ENCODE data around the gene SIPA1L3. TPM values are rescaled to one million over a fixed set of nuclear protein-coding genes. Genes with fewer than 3 reads are reported as not detected.

SIPA1L3 gene
- total RNA-seq, 2 donors from 2014 or later, result 136 to 180 TPM

DNA sequence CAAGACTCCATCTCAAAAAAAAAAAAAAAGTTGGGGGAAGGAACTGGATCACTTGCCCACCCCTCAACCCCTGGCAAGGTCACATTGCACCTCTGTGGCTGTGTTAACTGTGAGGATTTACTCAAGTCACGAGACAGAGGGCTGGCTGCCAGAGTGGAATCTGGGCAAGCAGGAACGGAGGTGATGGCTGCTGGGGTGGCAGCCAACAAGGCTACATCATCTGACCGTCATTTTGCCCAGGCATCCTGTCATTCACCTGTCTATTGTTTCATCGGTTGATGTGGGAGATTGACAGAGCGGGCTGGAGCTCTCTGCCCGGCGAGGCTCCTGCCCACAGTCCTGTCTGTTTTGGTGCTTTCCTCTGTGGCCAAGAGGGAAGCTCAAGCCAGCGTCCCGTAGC lies 241.3 kb downstream of the SIPA1L3 start:
- no peak for DNase-seq
- intact Hi-C loops (cut with DNase I, micrococcal nuclease), result no loop called here
- ATAC-seq, result no peak

DNA sequence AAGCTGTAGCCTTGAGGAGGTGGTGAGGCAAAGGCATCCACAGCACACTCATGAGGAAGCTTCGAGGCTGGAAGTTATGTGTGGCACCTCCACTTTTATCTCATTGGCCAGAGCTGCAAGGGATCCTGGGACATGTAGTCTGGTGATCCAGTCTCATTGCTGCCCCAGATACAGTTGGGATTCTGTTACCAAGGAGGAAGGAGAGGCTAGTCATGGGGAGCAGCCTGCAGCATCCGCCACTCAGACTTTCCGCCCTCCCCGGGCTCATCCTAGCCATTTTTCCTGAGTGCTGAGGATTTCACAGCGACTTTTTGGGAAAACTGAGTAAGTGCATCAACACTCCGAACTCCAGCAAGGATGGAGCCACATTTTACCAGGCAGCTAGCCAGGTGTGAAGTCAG lies 242.7 kb downstream of the SIPA1L3 start:
- DNase-seq (no peak), ATAC-seq (no peak)
- intact Hi-C loops (cut with DNase I, micrococcal nuclease), result no loop called here

DNA sequence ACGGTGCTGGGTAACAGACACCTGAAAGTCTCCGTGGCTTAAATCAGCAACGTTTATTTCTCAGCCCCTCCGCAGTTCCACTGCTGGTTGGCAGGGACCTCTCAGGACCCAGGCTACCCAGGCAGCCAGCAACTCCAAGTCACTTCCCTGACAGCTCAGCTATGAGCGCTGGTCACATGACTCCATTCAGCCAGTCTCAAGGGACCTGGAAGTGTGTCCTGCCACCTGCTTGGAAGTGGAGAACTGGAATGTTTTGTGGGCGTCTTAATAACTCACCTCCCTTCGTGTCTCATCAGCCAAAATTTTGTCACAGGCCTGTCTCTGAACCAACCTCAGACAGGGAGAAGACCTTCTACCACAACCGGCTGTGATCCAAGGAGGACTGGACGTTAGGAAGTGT lies 244.2 kb downstream of the SIPA1L3 start:
- intact Hi-C loops (cut with DNase I, micrococcal nuclease), result no loop called here
- ATAC-seq (no peak), DNase-seq (no peak)

DNA sequence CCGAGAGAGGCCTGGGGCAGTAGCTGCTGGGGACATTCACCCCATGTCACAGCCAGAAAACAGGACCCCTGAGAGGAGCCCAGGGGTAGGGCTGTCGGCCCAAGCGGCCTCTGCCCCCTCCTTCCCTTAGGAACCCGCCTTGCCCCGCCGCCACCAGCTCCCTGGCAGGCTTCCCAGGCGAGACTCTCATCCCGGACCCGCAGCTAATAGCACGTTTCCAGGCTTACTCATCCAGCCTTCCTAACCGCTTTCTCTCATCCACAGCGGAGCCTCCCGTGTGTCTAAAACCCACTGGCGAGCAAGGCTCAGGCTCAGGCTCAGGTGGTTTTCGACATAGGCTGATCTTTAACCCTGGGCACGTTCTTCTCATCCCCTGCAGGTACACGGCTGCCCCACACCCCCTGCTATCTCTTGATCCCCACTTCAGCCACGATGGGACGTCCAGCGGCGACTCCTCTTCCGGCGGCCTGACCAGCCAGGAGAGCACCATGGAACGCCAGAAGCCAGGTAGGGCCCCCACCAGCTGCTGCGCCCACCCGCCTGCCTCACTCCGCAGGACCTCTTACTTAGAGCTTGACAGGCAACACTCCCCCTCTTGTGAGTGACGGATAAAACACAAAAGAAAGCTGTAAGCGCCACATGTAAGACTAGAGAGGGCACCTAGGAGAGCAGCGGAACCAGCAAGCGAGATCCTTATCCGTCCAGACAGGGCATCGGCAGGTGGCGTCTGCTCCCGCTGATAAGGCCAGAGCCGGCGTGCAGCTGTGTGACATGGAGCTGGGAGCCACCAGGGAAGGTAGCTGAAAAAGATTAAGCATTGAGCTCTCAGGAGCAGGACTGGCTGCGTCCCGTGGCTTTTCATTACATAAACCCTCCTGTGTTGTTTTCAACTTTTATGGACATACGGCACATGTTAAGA lies 245.7 kb downstream of the SIPA1L3 start:
- ATAC-seq (no peak), DNase-seq (no peak)
- intact Hi-C loops (cut with DNase I, micrococcal nuclease), result no loop called here

DNA sequence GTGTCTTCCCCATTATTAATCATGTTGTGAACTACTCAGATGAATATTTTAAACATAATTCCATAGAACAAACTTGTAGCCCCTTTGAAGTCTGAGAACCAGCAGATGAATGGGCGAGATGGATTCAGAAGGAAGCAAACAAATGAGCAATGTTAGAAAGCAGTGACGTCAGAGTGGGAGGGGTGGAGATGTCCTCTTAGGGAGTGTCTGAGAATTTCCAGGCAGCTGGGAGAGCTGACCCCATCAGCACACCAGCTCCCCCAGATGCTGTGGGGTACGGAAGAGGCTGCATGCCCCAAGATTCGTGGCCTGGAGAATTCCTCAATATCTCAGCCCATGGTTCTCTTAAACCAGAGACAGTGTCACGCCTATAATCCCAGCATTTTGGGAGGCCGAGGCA lies 248.4 kb downstream of the SIPA1L3 start:
- no peak for ATAC-seq
- intact Hi-C loops (cut with DNase I, micrococcal nuclease), result no loop called here
- DNase-seq, result no peak

DNA sequence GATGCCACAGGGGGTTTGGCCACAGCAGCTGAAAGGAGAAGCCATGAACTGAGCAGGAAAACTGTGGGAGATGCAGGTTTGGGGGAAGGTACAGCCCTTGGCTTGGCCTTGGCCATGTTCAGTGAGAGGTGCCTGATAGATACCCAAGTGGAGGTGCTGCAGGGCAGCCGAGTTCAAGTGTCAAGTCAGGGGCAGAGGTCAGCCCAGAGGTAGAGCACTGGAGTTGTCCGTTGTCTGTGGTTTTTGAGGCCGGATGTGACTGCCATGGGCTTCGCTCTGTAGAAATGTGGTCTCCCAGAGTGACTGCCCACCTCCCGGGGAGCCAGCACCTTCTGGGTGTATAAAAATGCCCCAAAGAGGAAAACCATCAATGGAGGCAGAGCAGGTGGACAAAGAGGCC lies 251.7 kb downstream of the SIPA1L3 start:
- no peak for ATAC-seq
- no peak for DNase-seq
- intact Hi-C loops (cut with DNase I, micrococcal nuclease), result no loop called here

DNA sequence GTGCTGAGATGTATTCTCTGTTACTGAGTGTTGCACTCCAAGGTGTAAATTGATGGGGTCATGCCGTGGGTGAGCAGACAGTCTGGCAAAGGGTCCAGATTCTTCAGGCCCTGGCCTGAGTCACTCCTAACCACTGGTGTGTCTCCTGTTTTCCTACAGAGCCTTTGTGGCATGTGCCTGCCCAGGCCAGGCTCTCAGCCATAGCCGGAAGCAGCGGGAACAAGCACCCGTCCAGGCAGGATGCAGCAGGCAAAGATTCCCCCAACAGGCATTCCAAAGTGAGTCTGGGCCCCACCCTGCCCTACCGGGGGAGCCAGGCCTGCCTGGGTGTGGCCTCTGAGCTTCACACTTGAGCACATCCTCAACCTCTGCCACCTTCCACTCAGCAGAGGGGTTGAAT lies 255.1 kb downstream of the SIPA1L3 start:
- intact Hi-C loops (cut with DNase I, micrococcal nuclease), result no loop called here
- DNase-seq (no peak), ATAC-seq (no peak)

DNA sequence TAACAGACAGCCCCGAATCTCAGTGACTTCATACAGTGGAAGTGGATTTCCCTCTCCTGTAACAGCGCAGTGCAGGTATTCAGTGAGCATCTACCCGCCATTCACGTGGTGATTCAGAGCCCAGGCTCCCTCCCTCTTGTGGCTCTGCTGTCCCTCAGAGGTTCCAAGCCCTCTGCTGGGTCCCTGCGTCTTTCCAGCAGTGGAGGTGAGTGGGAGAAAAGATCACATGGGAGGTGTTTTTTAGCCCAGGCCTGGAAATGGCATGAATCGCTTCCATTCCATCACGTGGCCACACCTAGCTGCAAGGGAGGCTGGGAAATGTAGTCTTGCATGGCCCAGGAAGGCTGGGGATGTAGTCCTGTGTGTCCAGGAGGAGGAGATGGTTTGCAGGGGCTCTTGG lies 255.6 kb downstream of the SIPA1L3 start:
- ATAC-seq (no peak), DNase-seq (no peak)
- intact Hi-C loops (cut with DNase I, micrococcal nuclease), result no loop called here

DNA sequence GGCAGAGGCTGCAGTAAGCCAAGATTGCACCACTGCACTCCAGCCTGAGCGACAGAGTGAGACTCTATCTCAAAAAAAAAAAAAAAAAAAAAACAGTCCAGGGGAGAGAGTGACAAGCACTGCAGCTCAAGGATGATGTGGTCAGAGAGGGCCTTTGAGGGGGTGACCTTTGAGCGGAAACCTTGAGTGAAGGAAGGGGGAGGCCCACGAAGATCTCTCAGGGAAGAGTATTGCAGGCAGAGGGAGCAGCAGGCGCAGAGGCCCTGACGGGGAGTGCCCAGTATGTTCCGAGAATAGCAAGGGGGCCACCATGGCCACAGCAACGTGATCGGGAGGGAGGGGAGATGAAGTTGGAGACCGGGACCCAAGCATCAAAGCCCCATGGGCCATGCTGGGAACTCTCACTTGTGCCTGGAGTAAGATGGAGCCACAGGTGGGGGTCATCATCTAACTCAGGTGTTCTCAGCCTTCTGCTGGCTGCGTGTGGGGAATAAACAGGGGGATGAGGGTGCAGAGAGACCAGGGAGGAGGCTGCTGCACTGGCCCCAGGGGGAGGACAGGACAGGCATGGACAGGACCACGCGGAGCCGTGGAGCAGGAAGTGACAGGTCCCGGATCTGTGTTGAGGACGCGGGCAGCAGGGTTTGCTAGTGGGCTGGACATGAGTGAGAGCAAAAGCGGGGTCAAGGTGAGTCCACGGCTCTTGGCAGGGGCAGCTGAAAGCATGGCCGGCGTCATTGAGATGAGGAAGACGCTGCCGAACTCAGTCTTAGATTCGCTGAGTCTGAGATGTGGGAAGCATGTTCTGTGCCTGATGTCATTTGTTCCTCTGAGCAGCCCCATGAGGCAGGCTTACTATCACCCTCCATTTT lies 256.6 kb downstream of the SIPA1L3 start:
- ATAC-seq (no peak), DNase-seq (no peak)
- intact Hi-C loops (cut with DNase I, micrococcal nuclease), result no loop called here

DNA sequence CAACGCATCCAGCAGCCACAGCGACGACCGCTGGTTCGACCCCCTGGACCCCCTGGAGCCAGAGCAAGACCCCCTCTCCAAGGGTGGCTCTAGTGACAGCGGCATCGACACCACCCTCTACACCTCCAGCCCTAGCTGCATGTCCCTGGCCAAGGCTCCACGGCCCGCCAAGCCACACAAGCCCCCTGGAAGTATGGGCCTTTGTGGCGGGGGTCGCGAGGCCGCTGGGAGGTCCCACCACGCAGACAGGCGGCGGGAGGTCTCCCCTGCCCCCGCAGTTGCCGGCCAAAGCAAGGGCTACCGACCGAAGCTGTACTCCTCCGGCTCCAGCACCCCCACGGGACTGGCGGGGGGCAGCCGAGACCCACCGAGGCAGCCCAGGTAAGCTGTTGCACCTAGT lies 257.5 kb downstream of the SIPA1L3 start:
- ATAC-seq (no peak), DNase-seq (no peak)
- intact Hi-C loops (cut with DNase I, micrococcal nuclease), result no loop called here

DNA sequence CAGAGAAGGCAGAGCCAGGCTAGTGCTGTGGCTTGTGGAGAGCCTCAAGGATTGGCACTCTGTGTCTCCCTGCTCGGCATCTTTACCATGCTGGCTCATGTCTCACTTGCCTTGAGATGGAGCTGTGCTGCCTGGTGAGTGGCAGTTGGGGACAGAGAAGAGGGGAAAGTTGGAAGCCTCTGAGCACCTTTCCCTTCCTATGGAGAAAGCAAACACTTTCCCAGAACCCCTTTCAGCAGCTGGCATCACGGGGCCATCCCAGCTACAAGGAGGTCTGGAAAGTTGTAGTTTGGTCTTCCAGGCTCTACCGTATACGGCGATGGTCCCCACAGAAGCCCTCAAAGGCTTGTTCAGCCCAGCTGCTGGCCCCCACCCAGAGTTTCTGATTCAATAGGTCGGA lies 258.3 kb downstream of the SIPA1L3 start:
- intact Hi-C loops (cut with DNase I, micrococcal nuclease), result no loop called here
- ATAC-seq (no peak), DNase-seq (no peak)

DNA sequence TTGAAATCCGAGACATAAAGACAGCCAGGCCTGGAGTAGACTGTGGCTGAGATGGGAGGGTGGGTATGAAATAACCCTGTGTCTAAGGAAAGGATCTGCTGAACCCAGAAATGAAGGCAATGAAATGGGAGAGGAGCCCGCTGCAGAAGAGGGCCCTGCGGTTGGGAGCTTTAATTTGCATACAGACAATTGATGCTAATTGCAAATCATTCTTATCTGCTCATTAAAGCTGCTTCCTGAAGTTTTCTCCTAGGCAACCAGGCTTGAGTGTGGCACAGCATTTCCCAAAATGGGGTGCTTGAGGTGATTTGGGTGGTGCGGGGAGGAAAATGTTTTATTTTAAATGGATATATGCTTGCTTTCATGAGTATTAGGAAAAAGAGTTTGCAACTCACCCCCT lies 261.6 kb downstream of the SIPA1L3 start:
- no peak for DNase-seq
- intact Hi-C loops (cut with DNase I, micrococcal nuclease), result no loop called here
- ATAC-seq, result no peak

DNA sequence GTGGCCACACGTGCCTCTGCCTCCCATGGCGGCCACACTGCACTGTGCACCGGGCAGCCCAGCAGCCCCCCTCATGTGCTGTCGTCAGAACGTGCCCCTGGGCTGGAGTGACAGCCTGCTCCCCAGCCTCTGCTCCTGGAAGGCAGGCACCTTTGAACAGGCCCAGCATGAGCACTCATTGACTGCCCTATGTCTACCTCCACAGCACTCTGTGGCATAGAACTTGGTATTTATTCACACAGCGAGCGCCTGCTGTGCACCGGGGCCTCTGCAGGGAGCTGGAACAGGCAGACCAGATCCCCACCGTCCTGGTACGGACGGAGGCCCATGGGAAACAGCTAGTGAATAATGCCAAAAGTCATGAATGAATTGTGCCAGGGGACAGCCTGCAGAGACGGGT lies 263.3 kb downstream of the SIPA1L3 start:
- ATAC-seq, result no peak
- intact Hi-C loops (cut with DNase I, micrococcal nuclease), result no loop called here
- no peak for DNase-seq

DNA sequence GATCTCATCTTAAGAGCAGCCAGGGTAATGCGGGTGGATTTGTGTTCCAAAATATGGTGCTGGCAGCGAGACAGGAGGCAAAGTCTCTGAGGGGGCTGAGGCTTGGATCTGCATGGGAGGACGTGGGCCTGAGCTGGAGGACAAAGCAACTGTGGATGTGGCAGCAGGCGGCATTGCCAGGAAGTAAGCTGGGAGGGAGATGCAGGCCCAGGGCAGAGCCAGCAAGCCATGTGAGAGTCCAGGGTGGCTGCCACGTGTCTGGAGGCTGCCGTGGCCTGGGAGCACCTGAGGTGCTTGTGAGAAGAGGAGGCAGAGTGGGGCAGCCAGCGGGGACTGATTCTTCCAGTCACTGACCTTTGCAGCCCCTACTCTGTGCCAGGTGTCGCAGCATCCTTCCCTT lies 265.0 kb downstream of the SIPA1L3 start:
- no peak for ATAC-seq
- intact Hi-C loops (cut with DNase I, micrococcal nuclease), result no loop called here
- DNase-seq, result no peak

DNA sequence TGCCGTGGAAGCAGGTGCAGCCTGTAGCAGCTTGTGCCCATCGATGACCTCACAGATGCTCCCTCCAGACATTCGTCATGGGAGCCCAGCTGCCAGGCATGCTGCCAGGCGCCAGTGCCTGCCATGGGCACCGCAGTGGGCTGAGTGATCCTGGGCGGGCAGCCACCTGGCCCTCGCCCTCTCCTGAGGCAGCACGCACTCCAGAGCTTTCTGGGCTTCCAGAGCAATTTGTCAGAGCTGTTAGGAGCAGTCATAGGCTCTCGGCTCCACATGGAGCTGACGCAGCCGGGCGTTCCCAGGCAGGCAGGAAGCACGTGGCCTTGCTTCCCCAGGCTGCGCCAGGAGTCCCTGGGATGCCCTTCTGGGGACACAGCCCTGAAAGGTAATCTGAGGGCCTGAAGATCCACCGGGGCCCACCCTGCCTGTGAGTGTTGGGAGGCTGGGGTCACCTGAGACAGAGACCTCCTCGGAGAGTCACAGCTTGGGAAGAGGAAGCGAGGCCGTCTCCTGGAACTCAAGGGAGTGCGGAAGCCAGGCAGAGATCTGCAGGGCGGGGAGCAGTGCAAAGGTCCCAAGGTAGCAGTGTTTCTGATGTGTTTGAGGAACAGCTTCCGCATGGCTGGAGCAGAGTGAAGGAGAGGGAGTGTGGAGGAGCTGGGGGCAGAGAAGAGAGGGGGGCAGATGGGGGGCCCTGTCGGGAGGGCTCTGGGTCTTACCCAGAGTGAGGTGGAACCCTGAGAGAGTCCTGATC lies 266.5 kb downstream of the SIPA1L3 start:
- ATAC-seq, result peak; percentile 64
- no peak for DNase-seq
- intact Hi-C loops (cut with DNase I, micrococcal nuclease), result no loop called here

DNA sequence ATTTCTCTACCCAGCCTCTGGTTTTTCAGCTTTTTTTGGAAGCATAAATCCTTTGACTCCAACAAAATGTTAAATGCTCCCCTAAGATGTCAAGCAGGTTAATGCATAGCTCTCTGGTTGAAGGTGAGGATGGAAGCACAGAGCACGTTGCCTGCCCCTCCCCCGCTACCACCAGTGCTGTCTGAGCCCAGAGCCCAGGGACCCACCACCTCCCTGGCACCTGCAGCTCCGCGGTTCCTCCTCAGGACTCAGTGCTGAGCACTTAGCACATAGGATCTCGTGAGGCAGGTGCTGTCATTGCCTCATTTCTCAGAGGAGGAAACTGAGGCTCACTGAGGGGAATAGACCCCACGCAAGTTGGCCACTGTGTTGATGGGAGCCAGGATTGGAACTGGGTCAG lies 268.4 kb downstream of the SIPA1L3 start:
- DNase-seq, result no peak
- intact Hi-C loops (cut with DNase I, micrococcal nuclease), result no loop called here
- ATAC-seq, result no peak

DNA sequence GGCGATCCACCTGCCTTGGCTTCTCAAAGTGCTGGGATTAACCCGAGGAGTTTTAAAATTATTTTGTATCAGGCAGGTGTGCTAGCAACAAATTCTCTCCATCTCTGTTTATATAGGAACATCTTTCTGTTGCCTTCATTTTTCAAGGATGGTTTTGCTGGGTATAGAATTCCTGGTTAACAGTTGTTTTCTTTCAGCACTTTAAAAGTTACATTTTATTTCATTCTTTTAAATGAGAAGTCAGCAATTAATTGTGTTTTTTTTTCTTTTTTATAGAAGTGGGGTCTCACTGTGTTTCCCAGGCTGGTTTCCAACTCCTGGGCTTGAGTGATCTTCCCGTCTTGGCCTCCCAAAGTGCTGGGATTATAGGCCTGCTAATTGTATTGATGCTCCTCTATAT lies 273.1 kb downstream of the SIPA1L3 start:
- intact Hi-C loops (cut with DNase I, micrococcal nuclease), result no loop called here
- DNase-seq, result no peak
- no peak for ATAC-seq

DNA sequence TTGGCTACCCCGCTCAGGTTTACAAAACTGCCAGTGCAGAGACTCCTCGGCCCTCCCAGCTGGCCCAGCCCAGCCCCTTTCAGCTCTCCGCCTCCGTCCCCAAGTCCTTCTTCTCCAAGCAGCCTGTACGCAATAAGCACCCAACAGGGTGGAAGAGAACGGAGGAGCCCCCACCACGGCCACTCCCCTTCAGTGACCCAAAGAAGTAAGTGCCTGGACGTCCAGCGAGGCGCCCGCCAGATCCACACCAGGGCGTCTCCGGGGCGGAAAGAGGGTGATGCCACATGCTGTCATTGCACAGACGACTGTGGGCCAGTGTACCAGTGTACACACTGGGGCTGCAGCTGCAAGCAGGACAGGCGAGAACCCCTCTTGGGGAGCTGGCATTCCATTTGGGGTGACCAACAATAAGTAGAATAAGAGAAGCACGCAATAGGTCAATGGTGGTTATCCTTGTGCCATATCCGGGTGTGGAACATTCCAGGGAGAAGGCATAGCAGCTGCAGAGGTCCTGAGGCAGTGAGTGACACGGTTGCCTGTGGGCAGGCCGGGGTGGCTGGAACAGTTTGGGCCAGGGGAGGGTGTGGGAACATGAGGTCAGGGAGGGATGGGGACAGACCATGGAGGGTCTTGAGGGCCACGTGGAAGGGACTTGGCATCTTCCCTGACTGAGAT lies 275.7 kb downstream of the SIPA1L3 start:
- no peak for DNase-seq
- ATAC-seq, result peak; percentile 15
- intact Hi-C loops (cut with DNase I, micrococcal nuclease), result no loop called here

Data from left colon (tissue), 2 donors.